HG03175 (cell line): ENCODE measurements around the gene C3orf22.

ENCODE experiments used
- ATAC-seq: cut with Tn5 transposase; IDR thresholded peaks from one replicate; pipeline ENCODE4 v1.9.1; 2021; ENCODE audit warnings: mild to moderate bottlenecking, moderate library complexity; ENCODE audit not compliant: unreplicated experiment

Gene C3orf22

DNA sequence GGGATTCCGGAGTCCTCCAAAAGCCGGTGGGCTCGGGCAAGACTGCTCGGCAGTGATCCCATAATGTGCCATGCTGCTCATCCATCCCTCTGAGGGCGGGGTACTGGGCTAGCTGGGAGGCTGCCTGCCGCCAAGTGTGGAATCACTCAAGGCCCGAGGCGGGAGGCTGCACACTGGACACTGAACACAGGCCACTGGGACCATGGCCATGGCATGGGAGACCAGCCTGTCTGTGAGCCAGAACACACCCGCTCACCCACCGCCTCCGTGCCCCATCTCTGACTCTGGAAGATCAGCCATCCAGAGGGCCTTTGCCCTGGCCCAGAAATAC is 1.4 kb downstream of the C3orf22 start:
- no peak for ATAC-seq

DNA sequence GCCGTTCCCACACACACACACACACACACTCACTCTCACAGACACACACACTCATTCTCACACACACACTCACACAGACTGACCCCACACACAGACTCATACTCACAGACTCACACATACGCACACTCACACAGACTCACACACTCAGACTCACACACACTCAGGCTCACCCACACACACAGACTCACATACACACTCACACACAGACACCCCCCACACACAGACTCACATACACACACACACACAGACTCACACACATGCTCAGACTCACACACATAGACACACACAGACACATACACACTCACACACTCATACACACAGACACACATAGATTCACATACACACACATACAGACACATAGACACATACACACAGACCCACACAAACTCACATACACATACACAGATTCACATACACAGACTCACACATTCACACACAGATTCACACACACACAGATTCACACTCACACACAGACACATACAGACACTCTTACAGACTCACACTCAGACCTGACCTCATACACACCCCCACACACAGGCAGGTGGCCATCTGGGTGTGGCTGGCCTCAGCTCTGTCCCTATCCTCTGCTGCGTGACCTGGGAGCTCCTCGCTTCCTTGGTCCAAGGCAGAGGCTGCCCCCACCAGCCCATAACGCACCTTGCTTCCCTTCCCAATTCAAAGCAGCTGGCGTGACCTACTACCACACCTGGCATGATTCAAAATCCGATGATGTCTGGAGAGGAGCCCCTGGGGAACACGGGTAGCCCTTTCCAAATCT is 1.9 kb downstream of the C3orf22 start:
- ATAC-seq = no peak

DNA sequence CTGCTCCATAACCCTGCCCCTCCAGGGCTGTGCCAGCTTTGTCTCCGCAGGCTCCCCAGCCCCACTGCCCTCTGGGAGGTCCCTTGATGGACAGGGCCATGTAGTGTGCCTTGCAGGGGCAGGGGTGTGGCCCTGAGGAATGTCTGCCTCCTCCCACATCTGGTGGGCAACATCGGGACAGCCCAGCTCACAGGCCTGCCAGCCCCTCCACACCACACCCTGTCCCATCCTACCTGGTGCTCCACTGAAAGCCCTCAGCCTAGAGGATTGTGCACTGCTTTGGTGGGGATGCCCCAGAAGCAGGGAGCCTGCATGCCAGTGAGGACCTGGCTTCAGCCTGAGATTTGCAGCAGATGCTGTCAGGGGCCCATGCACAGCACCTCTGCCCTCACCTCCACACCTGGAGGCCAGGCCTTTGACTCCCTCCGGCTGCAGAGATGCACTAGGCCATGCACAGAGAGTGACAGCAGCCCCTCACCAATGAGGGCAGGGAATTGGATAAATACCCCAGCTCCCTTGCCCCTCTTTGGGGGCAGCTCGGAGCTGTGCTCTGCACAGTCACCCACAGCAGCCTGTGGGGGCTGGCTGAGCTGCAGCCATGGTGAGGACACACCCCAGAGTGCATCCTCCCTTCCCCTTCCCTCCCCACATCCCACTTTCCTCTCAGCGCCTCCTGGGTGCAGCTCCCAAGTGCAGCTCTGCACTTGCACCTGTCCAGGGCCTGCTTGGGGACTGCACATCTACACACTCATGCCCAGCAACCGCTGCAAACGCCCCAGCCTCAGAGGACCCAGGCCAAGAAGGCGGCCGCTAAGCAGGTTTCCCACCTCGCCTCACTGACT is 2.7 kb downstream of the C3orf22 start:
- no peak for ATAC-seq

DNA sequence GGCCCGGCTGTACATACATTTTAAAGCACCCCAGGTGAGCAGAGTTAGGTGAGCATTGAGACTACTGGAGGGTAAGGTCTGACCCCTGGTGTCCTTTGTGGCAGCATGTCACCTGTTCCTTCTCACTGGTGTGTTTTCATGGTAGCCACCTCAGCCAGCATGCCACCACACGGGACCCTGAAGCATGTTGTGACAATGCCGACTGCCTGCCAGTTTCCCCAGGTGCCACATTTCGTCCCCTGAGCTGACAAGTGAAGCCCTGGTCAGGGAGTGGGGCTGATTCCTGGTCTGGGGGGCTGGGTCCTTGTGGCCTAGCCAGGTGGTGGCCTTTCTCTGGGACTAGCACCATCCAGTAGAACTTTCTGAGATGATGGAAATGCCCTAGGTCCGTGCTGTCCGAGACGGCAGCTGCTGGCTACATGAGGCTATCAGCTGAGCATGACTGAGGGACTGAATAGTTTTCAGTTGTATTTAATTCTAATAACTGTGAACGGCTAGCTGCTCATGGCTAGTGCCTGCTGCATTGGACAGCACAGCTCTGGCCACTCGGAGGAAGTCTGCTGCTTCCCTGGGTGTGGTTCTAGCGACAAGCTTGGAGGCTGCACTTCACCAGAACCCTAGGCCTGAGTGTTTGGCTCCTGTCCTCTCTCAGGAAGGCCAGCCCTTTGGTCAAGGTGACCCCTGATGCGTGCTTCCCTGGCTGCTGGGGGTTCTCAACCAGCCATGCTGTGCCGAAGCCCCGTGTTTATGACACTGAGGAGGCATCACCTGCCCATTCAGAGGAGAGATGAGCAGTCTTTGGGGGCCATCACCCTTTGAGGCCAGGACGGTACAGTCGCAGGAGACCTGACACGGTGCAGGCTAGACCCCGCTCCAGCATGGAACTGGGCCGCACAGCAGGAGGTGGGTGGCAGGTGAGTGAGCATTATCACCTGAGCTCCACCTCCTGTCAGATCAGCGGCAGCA is 3.9 kb downstream of the C3orf22 start:
- ATAC-seq = no peak

DNA sequence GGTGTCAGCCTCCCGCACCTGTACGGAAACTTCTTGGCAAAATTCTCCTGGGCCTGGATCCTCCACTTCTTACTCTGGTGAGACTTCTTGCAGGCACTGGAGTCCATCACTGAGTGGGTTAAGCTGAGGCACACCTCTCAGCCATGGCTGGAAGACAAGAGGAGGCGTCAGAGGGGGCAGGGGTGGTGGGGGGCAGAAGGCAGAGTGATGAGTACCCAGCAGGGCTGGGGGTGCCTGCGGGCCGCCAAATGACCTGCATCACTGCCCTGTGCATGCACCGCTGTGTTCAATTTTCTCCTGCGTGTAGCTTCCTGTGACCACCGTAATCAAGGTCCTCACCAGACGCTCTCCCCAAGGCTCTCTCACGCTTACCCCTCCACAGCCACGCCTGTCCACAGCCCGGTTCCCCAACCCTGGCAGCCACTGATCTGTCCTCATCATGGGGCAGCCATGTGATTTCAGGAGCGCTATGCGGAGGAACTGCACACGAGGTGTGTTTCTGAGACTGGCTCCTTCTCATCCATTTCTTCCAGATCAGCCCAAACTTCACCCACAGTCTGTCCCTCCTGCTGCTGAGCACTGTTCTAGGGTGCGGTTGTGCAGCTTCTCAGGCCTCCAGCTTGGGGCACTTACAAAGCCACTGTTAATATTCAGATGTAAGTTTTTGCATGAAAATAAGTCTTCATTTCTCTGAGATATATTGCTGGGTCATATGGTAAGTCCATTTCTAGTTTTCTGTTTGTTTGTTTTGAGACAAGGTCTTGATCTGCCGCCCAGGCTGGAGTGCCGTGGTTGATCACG is 5.2 kb downstream of the C3orf22 start:
- ATAC-seq = no peak

DNA sequence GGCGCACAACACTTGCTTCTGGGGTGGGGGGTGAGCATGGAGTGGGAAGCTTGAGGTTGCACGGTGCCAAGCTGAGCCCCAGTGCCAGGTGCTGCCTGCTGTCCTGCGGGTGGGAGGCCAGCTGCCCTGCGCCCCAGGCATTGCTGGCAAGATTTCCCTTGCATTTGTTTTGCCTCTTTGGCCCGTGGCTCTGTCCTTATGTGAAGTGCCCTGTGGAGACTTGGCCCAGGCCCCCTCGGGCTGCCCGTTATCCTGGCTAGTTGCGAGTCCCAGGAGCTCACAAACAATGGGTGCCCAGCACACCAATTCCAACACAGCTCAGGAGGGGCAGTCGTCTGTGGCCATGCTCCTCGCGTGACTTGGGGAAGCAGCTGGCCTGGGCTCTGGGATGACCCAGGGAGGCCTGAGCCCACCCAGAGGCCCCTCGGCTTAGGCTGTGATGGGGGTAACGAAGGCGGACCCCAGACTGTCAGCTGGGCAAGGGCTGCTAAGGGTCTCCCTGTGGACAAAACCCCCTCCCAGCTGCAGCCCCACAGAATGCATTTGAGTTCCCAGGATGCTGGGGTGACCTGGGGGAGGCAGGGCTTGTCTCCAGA is 5.9 kb downstream of the C3orf22 start:
- no peak for ATAC-seq

DNA sequence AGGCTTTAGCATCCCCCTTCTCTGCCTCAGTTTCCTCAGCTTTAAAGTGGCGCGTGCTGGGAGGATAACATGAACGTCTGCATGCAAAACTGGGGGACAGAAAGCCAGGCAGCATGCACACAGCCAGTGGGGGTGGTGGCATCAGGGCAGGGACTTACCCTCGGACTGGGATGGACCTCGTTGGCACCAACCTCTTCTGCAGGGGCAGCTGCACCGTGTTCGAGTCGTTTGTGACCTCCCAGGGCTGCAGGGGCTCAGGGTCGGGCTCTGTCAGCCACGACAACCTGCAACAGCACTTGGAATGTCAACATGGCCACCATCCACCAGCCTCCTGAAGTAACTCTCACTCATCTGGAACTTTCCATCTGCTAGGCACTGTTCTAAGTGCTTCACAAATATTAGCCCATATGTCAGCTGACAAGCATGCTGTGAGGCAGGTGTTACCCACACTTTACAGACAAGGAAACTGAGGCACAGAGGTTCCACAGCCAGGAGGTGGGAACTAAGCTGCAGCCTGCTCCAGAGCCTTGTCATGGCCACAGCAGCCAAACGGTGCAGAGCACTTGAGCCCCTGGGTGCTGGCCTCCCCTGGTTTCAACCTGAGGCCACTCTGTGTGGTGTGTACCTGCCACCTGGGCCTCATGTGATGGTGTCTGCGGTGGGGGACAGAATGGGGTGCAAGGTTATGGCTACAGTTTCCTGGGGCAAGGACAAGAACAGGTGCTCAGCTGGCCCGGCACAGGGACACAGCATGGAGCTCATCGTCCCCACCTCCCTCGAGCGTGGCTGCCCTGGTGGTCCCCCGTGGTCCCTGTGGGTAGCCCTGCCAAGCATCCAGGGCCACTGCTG is 6.7 kb downstream of the C3orf22 start:
- ATAC-seq = no peak

DNA sequence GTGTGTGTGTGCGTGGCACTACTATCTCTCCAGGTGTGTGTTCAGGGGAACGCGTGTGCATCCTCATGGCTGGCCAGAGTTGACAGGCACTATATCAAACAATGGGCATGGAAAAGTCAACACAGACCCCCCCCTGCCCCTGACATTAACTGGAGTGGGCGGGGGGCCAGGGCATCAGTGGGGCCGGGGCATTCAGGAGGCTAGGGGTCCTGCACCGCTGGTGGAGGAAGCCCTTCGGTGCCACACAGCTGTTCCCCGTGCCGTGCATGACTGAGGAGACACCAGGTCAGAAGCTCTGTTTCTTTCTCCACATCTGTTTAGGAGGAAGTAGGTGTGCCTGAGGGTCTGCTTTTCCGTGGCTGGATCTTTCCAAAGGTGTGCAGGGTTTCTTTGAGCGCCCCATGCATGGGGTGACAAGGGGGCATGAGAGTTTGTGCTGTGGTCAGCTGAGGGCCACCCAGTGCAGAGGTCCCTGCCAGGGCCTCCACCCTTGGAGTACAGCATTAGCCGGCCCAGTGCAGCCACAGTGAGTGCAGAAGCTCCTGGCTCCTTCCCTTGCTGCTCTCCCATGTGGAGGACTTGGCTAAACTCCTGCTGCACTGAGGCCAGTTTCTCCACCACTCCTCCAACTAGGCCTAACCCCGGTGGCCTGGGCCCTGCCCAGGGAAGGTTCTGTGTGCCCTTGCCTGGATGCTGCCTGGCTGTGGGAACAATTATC is 7.5 kb downstream of the C3orf22 start:
- ATAC-seq = no peak

DNA sequence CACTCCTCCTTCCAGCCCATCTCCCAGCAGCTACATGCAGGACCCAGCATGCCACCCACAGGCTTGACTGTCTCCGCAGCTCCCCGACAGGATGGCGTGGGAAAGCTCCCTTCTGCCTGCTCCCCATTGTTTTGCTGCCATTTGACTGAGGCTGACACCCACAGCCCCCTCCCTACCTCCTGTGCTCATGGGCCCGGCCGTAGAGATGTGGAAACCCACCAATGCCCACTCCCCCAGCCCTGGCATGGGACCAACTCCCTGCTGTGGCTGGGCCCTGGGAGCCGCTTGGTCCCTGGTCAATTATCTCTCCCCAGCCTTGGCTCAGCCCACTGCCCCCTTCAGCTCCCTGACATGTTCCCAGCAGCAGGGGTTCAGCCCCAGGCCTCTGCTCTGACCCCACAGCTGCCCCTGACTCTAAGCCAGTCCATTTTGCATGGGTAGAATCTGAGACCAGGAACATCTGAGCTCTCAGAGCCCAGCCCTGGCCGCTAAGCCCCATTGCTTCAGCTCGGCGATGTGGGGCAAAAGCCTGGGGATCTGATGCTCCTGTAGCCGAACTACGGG is 8.2 kb downstream of the C3orf22 start:
- no peak for ATAC-seq

DNA sequence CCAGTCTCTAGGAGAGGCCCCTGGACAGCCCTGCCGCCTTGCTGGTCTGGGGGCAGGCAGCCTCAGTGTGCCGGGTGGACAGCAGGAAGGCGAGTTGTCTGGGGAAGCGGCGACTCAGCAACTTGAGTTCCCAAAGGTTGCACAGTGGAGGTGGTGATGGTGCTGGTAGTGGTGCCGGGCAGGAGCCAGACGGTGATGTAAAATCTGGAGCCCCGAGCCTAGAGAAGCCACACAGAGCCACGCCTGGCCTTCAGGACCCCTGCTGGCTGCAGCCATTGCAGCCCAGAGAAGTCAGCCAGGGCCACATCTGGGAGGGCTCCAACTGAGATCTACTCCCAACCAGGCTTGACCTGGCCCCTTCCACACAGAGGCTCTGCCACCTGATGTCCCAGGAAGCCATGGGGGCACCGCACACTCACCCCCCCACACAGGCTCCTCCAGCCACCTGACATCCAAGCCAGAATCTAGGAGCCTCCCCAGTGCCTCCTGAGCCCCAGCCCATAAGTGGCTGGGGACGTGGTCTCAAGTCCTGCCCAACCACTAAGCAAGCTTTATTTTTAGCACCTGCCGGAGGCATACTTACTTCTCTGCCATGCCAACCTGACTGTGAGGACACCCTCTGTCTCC is 8.8 kb downstream of the C3orf22 start:
- ATAC-seq = no peak

DNA sequence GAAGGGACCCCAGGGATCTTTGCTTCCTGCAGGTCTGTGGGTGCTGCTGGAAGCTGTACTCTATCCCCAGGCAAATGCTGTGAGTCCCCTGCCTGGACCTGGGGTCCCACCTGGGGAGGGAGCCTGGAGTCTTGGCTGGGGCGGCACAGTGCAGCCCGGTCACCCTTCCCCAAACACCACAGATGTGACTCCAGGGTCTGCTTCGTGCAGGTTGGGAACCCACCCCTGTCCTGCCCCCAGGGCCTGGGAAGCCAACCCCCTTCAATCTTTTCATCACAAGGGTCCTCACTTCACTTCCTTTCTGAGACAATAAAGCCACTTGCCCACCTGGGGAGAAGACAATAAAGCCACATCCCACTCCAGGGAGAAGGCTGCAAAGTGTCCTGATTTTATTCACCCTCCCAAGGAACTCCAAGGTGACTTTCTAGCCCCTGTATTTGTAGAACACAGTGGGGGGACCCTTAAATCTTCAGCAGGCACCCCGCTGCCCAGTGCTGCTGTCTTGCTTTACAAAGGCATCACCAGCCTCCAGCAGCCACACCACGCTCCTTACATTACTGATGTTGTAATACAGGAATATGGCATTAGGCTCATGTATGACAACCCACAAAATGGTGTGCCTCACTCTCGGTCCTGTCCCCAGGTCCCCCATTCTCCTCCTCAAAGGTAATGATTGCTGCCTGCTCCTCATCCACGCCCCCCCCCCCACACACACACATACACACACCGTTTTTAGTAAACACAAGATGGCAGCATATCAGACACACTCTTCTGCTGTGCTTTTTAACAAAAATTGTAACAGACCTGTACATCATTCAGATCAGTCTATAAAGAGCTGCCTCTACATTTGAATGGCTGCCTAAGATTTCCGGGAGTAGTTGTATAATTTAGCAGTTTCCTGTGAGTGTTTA is 9.9 kb downstream of the C3orf22 start:
- ATAC-seq = no peak

DNA sequence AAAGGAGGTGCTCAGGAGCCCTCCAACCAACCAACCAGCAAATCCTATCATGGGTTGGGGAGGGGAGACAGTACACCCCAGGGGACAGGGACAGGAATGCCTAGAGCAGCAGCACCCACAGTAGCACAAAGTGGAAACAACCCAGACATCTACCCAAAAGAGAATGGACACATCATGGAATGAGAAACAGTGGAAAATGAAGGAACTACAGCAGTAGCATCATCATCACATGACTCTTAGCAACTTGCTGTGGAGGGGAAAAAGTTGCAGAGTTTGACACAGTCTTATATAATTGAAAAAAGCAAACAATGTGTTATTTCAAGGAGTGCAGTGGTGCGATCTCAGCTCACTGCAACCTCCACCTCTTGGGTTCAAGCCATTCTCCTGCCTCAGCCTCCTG is 11.0 kb downstream of the C3orf22 start:
- no peak for ATAC-seq

DNA sequence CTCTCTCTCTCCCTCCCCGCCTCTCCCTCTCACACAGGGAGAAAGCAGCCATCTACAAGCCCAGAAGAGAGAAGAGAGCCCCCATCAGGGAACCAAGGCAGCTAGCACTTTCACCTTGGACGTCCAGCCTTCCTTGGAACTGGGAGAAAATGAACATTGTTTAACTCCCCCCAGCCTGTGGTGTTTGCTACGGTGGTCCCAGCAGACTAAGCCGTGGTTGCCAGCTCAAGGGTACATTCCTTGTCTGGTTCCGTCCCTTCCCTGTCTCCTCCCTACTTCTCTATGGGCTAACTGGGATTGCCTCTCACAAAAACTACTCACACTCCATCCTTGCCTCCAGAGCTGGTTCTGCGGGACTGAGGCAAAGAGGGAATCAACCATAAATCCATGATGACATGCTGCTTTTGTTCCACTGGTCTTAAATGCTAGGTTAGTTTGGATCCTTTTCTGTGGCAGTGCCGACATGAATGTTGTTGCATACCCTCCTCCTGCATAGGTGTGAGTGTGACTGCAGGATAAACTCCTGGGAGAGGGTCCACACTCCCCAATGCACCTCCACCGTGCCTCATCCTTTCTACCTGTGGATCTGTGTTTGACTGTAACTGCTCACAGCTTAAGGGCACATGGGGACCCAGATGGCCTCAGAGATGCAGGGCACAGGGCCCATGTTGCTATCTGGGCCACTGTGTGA is 12.0 kb downstream of the C3orf22 start:
- no peak for ATAC-seq

DNA sequence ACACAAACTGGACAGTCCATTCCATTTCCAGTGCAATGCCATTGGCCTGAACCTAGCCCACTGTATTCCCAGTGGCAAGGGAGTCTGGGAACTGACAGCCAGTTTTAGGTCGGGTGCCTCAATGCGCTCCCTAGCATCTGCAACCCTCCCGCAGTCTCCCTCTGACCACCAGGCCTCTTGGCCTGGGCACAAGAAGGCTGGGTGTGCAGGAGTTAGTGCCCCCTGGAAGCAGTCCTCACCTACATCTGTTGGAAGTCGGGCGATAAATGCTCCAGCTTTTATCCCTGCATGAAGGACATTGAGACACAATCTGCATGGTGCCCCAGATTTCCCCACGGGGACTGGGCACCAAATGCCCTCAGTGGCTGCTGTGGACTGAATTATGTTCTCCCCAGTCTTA is 12.7 kb downstream of the C3orf22 start:
- ATAC-seq = no peak

DNA sequence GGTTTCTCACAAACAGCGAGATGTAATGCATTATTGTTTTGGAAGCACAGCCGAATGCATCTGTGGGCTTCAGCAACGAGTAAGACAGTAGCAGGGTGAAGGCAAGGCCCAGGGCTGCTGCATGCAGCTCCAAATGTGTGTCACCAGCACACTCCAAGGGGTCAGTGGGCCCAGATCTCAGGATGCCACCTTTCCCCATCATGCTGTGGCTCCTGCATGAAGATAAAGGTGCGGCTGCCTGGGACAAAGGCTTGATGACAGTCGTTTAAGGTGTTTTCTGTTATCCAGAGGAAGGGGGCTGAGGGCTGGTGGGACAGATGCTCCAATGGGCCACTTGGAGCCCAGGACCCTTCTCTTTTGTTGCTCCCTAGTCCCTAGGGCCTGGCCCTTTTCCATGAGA is 13.2 kb downstream of the C3orf22 start:
- no peak for ATAC-seq
